ENCODE data around the gene OR1F1.
"Not testable (repeated sequence)": the region's sequence is repeated elsewhere in the genome, so short reads cannot be mapped to it uniquely, and the experiment has no call there.

Gene OR1F1

GRCh38 chr16:3175157-3176093 lies 12.6 kb upstream of the OR1F1 start:
- DNase-seq = no peak

GRCh38 chr16:3179651-3180050 lies 8.4 kb upstream of the OR1F1 start:
- no peak for DNase-seq

GRCh38 chr16:3180445-3180878 lies 7.5 kb upstream of the OR1F1 start:
- DNase-seq = no peak

GRCh38 chr16:3182293-3182607 lies 5.8 kb upstream of the OR1F1 start:
- DNase-seq = not testable (repeated sequence)

GRCh38 chr16:3182608-3183444 lies 5.2 kb upstream of the OR1F1 start:
- DNase-seq = no peak

- DNase-seq = no peak
These were observed 4.4 kb upstream of the OR1F1 start for GRCh38 chr16:3183445-3184139.

GRCh38 chr16:3186946-3187690 lies 886 bp upstream of the OR1F1 start:
- DNase-seq = no peak

- no peak for DNase-seq
These were observed 596 bp downstream of the OR1F1 start for GRCh38 chr16:3188675-3188924.

GRCh38 chr16:3188925-3189825 lies 1.2 kb downstream of the OR1F1 start:
- peak; percentile 23 for DNase-seq

- DNase-seq = no peak
These were observed 1.9 kb downstream of the OR1F1 start for GRCh38 chr16:3189869-3190268.

GRCh38 chr16:3190949-3191353 lies 2.9 kb downstream of the OR1F1 start:
- no peak for DNase-seq

GRCh38 chr16:3192476-3193019 lies 4.5 kb downstream of the OR1F1 start:
- DNase-seq = no peak

GRCh38 chr16:3193221-3194212 lies 5.5 kb downstream of the OR1F1 start:
- DNase-seq = no peak

GRCh38 chr16:3194792-3195191 lies 6.8 kb downstream of the OR1F1 start:
- no peak for DNase-seq

- no peak for DNase-seq
These were observed 8.0 kb downstream of the OR1F1 start for GRCh38 chr16:3195975-3196374.

- not testable (repeated sequence) for DNase-seq
These were observed 9.8 kb downstream of the OR1F1 start for GRCh38 chr16:3197694-3198333.

- no peak for DNase-seq
These were observed 10.5 kb downstream of the OR1F1 start for GRCh38 chr16:3198334-3199072.

GRCh38 chr16:3202903-3203539 lies 15.0 kb downstream of the OR1F1 start:
- no peak for DNase-seq

Measured in NCI-H1092 treated with DMSO at 0.1 percent for 48 hours (cell line).